ENCODE data around the gene ZNF503.

- TF ChIP-seq EZH2phosphoT487 (conservative IDR thresholded peaks at IDR 0.05; ENCODE audit: low read length) (no peak), CTCF (IDR thresholded peaks at IDR 0.05; ENCODE audit: insufficient read depth, low read length, poor library complexity, severe bottlenecking) (no peak)
Measured at GRCh38 chr10:75414527-75414926, 13.0 kb upstream of the ZNF503 start.
